Measurements from ENCODE around the gene GPC3. TPM values are rescaled to one million over a fixed set of nuclear protein-coding genes. Genes with fewer than 3 reads are reported as not detected.

The GPC3 gene
- total RNA-seq, 6 experiments from 2014 or later = 0.31 to 6.8 (median 1.8) TPM

DNA sequence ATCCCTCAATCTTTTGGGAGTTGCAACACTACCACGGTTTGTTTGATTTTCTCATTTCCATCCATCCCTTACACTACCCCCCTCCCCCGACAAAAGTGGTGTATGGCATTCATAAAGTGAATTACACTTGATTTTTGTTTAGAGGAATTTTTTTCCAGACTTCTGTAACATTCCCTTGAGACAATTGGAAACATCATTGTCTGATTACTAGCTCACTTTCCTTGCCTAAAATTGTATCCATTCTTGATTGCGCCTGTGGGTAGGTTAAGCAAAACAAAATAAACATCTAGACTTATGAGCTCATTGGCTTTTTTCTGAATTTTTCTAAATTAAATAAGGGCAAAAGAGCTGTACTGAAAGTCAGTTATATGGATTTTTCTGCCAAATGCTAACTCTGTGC, 3.5 kb downstream of the GPC3 start:
- ATAC-seq (no peak), DNase-seq (no peak)
- TF ChIP-seq CTCF (IDR thresholded peaks at IDR 0.05) = no peak
- no peak for TF ChIP-seq POLR2A (IDR thresholded peaks at IDR 0.05)
- peaks cover 0 to 13% of the 10 kb centered on the region in 2 donors for H3K27me3 ChIP-seq
- H3K9me3 ChIP-seq = no peaks in the 10 kb centered on the region
- H3K4me3 ChIP-seq = no peak overlapping the region
- intact Hi-C loops (cut with DNase I) = no loop called here
- WGBS (ENCODE audit: insufficient coverage, low coverage, low lambda C conversion rate, missing lambda C conversion rate) = 30% methylated on average over 3 of the region's 3 CpGs
- no peak overlapping the region for H3K27ac ChIP-seq
- H3K4me1 ChIP-seq = no peaks in the 10 kb centered on the region
- no peaks in the 10 kb centered on the region for H3K36me3 ChIP-seq

GRCh38 chrX:133980832-133981588, 4.4 kb downstream of the GPC3 start:
- no peak overlapping the region for H3K27ac ChIP-seq
- no peaks in the 10 kb centered on the region for H3K4me1 ChIP-seq
- H3K4me3 ChIP-seq = no peak overlapping the region
- no peak for TF ChIP-seq CTCF (IDR thresholded peaks at IDR 0.05)
- TF ChIP-seq POLR2A (IDR thresholded peaks at IDR 0.05) = no peak
- intact Hi-C loops (cut with DNase I) = no loop called here
- WGBS (ENCODE audit: insufficient coverage, low coverage, low lambda C conversion rate, missing lambda C conversion rate) = 55% methylated on average over 5 of the region's 5 CpGs
- DNase-seq (no peak), ATAC-seq (no peak)
- H3K9me3 ChIP-seq = no peaks in the 10 kb centered on the region
- peaks cover 0 to 21% of the 10 kb centered on the region in 2 donors for H3K27me3 ChIP-seq
- no peaks in the 10 kb centered on the region for H3K36me3 ChIP-seq

GRCh38 chrX:133980406-133980805, 5.0 kb downstream of the GPC3 start:
- intact Hi-C loops (cut with DNase I) = no loop called here
- Histone ChIP-seq H3K4me3 (no peak overlapping the region), H3K9me3 (no peaks in the 10 kb centered on the region), H3K27ac (no peak overlapping the region), H3K4me1 (no peaks in the 10 kb centered on the region), H3K36me3 (no peaks in the 10 kb centered on the region), H3K27me3 (peaks cover 0 to 21% of the 10 kb centered on the region in 2 donors)
- TF ChIP-seq CTCF (IDR thresholded peaks at IDR 0.05) = no peak
- TF ChIP-seq POLR2A (IDR thresholded peaks at IDR 0.05) = no peak
- ATAC-seq (no peak), DNase-seq (no peak)
- WGBS (ENCODE audit: insufficient coverage, low coverage, low lambda C conversion rate, missing lambda C conversion rate) = 70% methylated on average over 2 of the region's 2 CpGs

DNA sequence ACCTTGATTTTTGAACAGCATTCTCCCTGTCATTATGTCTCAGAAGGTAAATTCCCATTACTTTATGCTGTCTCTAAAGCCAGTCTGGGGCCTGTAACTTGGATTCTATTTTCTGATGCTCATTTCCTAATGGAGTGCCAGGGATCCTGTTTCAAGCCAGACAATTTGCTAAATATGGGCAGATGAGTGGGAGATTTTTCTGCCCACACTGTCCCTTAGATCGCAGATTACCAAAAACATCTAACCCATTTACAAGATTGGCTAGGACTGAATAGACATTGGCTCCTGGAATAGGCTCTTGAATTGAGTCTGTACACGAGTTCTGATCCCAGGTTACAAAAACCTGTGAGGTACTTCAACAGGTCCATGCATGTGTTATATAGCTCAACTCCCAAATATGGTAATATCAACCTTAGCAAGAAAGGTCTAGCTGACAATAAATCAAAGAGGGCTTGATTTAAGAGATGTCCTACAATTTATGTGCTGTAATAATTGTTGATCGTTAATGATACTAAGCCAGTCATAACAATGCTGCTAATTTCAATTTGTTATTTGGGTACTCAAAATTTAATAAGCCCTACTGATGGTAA, 5.7 kb downstream of the GPC3 start:
- no peak overlapping the region for H3K27ac ChIP-seq
- no peaks in the 10 kb centered on the region for H3K9me3 ChIP-seq
- H3K4me1 ChIP-seq = no peaks in the 10 kb centered on the region
- no peak overlapping the region for H3K4me3 ChIP-seq
- 64% methylated on average over 3 of the region's 3 CpGs for WGBS (ENCODE audit: insufficient coverage, low coverage, low lambda C conversion rate, missing lambda C conversion rate)
- intact Hi-C loops (cut with DNase I) = no loop called here
- peaks cover 0 to 16% of the 10 kb centered on the region in 2 donors for H3K27me3 ChIP-seq
- ATAC-seq (no peak), DNase-seq (no peak)
- no peaks in the 10 kb centered on the region for H3K36me3 ChIP-seq
- no peak for TF ChIP-seq CTCF (IDR thresholded peaks at IDR 0.05)
- TF ChIP-seq POLR2A (IDR thresholded peaks at IDR 0.05) = no peak

Measured in right lobe of liver (tissue), 6 donors.